SK-N-SH treated with all-trans-retinoic acid at 6 μM for 48 hours (cell line): ENCODE results near the gene PAK5.

Experiments used
- BACH2 ChIP-seq: fragments of 250-450 bp; sonication (Bioruptor Pico); IDR thresholded peaks from 2 replicates; pipeline ENCODE4 v1.9.0; 2021; ENCODE audit warnings: mild to moderate bottlenecking, borderline replicate concordance
- ESRRG ChIP-seq: fragments of 250-450 bp; sonication (Bioruptor Pico); IDR thresholded peaks from 2 replicates; pipeline ENCODE4 v1.6.1; 2021; ENCODE audit warnings: mild to moderate bottlenecking
- RARB ChIP-seq: fragments of 250-450 bp; sonication (Bioruptor Pico); IDR thresholded peaks from 2 replicates; pipeline ENCODE4 v1.8.0; 2021; ENCODE audit warnings: mild to moderate bottlenecking, moderate library complexity
- TCF4 ChIP-seq: fragments of 250-450 bp; sonication (Bioruptor Pico); IDR thresholded peaks from 2 replicates; pipeline ENCODE4 v1.8.0; 2021; ENCODE audit warnings: mild to moderate bottlenecking, moderate library complexity, borderline replicate concordance
- ZC3H10 ChIP-seq: fragments of 250-450 bp; sonication (Bioruptor Pico); IDR thresholded peaks from 2 replicates; pipeline ENCODE4 v1.5.1; 2021; ENCODE audit warnings: mild to moderate bottlenecking, moderate library complexity
- ZFP30 ChIP-seq: fragments of 450-650 bp; formaldehyde crosslinking; IDR thresholded peaks from 2 replicates; pipeline ENCODE4 v1.5.0; 2022; ENCODE audit warnings: mild to moderate bottlenecking, moderate library complexity
- TF ChIP-seq, protein P1 (sequence below): fragments of 250-450 bp; sonication (Bioruptor Pico); IDR thresholded peaks from 2 replicates; pipeline ENCODE4 v1.8.0; 2020; ENCODE audit warnings: mild to moderate bottlenecking, moderate library complexity, borderline replicate concordance
- TF ChIP-seq, protein P2 (sequence below): fragments of 250-450 bp; sonication (Bioruptor Pico); IDR thresholded peaks from 2 replicates; pipeline ENCODE4 v1.5.1; 2021; ENCODE audit warnings: mild to moderate bottlenecking, moderate library complexity

DNA sequence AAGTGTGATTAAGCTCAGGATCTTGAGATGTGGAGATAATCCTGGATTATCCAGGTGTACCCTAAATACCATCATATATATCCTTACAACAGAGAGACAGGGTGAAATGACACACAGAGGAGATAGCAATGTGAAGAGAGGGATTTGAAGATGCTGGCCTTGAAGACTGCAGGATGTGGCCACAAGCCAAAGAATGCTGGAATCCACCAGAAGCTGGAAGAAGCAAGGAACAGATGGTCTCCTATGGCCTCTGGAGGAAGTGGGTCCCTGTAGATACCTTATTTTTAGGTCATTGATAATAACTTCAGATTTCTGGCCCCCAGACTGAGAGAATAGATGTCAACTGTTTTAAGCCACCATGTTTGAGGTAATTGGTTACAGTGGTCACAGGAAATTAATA lies 95.0 kb downstream of the PAK5 start:
- TF ChIP-seq, protein P1, sequence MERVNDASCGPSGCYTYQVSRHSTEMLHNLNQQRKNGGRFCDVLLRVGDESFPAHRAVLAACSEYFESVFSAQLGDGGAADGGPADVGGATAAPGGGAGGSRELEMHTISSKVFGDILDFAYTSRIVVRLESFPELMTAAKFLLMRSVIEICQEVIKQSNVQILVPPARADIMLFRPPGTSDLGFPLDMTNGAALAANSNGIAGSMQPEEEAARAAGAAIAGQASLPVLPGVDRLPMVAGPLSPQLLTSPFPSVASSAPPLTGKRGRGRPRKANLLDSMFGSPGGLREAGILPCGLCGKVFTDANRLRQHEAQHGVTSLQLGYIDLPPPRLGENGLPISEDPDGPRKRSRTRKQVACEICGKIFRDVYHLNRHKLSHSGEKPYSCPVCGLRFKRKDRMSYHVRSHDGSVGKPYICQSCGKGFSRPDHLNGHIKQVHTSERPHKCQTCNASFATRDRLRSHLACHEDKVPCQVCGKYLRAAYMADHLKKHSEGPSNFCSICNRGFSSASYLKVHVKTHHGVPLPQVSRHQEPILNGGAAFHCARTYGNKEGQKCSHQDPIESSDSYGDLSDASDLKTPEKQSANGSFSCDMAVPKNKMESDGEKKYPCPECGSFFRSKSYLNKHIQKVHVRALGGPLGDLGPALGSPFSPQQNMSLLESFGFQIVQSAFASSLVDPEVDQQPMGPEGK (CRISPR knock-in tag): no peak
- TF ChIP-seq ESRRG (CRISPR knock-in tag): no peak
- no peak for TF ChIP-seq TCF4 (CRISPR knock-in tag)
- TF ChIP-seq ZFP30 (CRISPR knock-in tag): no peak
- no peak for TF ChIP-seq BACH2 (CRISPR knock-in tag)
- no peak for TF ChIP-seq RARB (CRISPR knock-in tag)
- TF ChIP-seq, protein P2, sequence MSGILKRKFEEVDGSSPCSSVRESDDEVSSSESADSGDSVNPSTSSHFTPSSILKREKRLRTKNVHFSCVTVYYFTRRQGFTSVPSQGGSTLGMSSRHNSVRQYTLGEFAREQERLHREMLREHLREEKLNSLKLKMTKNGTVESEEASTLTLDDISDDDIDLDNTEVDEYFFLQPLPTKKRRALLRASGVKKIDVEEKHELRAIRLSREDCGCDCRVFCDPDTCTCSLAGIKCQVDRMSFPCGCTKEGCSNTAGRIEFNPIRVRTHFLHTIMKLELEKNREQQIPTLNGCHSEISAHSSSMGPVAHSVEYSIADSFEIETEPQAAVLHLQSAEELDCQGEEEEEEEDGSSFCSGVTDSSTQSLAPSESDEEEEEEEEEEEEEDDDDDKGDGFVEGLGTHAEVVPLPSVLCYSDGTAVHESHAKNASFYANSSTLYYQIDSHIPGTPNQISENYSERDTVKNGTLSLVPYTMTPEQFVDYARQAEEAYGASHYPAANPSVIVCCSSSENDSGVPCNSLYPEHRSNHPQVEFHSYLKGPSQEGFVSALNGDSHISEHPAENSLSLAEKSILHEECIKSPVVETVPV (CRISPR knock-in tag): no peak
- no peak for TF ChIP-seq ZC3H10
